ENCODE data around the gene MSRB2. TPM values are rescaled to one million over a fixed set of nuclear protein-coding genes. Genes with fewer than 3 reads are reported as not detected.

The MSRB2 gene
- total RNA-seq, 4 donors from 2014 or later = 24.3 to 43.5 (median 29.4) TPM

- H3K27me3 ChIP-seq = no peaks in the 10 kb centered on the region
- peak overlapping the region; percentile 81 to 95 (median 92) for H3K27ac ChIP-seq
- no peaks in the 10 kb centered on the region for H3K9me3 ChIP-seq
- in situ Hi-C loops (cut with MboI; ENCODE audit: low sequenced_read_pairs in 4 of 4) = loop anchor here in 1 of 4 donors (10.0 kb wide), 1 partner anchor 781 kb away; the partner anchor contains the start of gene COMMD3
- H3K36me3 ChIP-seq = no peaks in the 10 kb centered on the region
- H3K4me1 ChIP-seq = peaks cover 29 to 33% of the 10 kb centered on the region in 2 donors
- intact Hi-C loops (cut with DNase I; ENCODE audit: low total_unique reads) = loop anchor here (2.0 to 10.0 kb wide), 4 partner anchors 541 to 1094 kb away; partner anchors contain the start of genes COMMD3 and DNAJC1
- DNase-seq (peak in 1 of 2 donors; percentile 30), ATAC-seq (peak; percentile 57 to 63)
- TF ChIP-seq POLR2A (IDR thresholded peaks at IDR 0.05) = no peak
- TF ChIP-seq, protein P1, sequence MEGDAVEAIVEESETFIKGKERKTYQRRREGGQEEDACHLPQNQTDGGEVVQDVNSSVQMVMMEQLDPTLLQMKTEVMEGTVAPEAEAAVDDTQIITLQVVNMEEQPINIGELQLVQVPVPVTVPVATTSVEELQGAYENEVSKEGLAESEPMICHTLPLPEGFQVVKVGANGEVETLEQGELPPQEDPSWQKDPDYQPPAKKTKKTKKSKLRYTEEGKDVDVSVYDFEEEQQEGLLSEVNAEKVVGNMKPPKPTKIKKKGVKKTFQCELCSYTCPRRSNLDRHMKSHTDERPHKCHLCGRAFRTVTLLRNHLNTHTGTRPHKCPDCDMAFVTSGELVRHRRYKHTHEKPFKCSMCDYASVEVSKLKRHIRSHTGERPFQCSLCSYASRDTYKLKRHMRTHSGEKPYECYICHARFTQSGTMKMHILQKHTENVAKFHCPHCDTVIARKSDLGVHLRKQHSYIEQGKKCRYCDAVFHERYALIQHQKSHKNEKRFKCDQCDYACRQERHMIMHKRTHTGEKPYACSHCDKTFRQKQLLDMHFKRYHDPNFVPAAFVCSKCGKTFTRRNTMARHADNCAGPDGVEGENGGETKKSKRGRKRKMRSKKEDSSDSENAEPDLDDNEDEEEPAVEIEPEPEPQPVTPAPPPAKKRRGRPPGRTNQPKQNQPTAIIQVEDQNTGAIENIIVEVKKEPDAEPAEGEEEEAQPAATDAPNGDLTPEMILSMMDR (IDR thresholded peaks at IDR 0.05 in 4 of 5, conservative IDR thresholded peaks at IDR 0.05 in 1 of 5) = no peak
- H3K4me3 ChIP-seq = peak overlapping the region; percentile 76 to 89 (median 81)
Measured at GRCh38 chr10:23095966-23096801, 805 bp downstream of the MSRB2 start.

GRCh38 chr10:23096802-23097549 is 1.6 kb downstream of the MSRB2 start:
- peak overlapping the region; percentile 81 to 95 (median 92) for H3K27ac ChIP-seq
- H3K4me3 ChIP-seq = peak overlapping the region in 3 of 4 donors; percentile 76 to 89 (median 79)
- no peaks in the 10 kb centered on the region for H3K27me3 ChIP-seq
- TF ChIP-seq, protein P1 (IDR thresholded peaks at IDR 0.05 in 4 of 5, conservative IDR thresholded peaks at IDR 0.05 in 1 of 5) = no peak
- no peak for TF ChIP-seq POLR2A (IDR thresholded peaks at IDR 0.05)
- in situ Hi-C loops (cut with MboI; ENCODE audit: low sequenced_read_pairs in 4 of 4) (loop anchor here in 1 of 4 donors (10.0 kb wide), 1 partner anchor 782 kb away; the partner anchor contains the start of gene COMMD3), intact Hi-C loops (cut with DNase I; ENCODE audit: low total_unique reads) (loop anchor here (5.0 to 10.0 kb wide), 3 partner anchors 542 to 1095 kb away; partner anchors contain the start of gene DNAJC1)
- ATAC-seq = no peak
- H3K4me1 ChIP-seq = peaks cover 29 to 33% of the 10 kb centered on the region in 2 donors
- DNase-seq = peak in 1 of 2 donors; percentile 19
- no peaks in the 10 kb centered on the region for H3K9me3 ChIP-seq
- H3K36me3 ChIP-seq = no peaks in the 10 kb centered on the region

DNA sequence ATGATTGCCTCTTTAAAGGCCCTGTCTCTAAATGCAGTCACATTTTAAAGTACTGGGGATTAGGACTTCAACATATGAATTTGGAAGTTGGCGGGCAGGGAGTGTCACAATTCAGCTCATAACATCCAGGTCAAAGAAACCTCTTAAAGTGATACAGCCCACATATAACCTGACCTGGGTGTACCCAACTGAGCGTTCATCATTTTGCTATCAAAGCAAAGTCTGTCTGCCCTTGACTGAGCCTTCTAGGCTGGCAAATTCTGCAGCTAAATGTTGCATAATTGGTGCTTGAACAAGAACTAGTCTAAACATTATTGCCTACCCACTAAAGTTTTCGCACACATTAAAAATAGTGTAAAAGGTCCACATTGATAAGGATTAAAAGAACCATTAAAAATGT is 3.7 kb downstream of the MSRB2 start:
- H3K27me3 ChIP-seq = no peaks in the 10 kb centered on the region
- intact Hi-C loops (cut with DNase I; ENCODE audit: low total_unique reads) = loop anchor here (5.0 to 10.0 kb wide), 3 partner anchors 544 to 1097 kb away; partner anchors contain the start of gene DNAJC1
- H3K27ac ChIP-seq = no peak overlapping the region
- H3K9me3 ChIP-seq = no peaks in the 10 kb centered on the region
- H3K36me3 ChIP-seq = no peaks in the 10 kb centered on the region
- in situ Hi-C loops (cut with MboI; ENCODE audit: low sequenced_read_pairs in 4 of 4) = loop anchor here in 1 of 4 donors (10.0 kb wide), 1 partner anchor 784 kb away; the partner anchor contains the start of gene COMMD3
- ATAC-seq = no peak
- no peak for DNase-seq
- peaks cover 37% of the 10 kb centered on the region in 2 donors for H3K4me1 ChIP-seq
- H3K4me3 ChIP-seq = no peak overlapping the region
- TF ChIP-seq, protein P1 (IDR thresholded peaks at IDR 0.05 in 4 of 5, conservative IDR thresholded peaks at IDR 0.05 in 1 of 5) = no peak
- no peak for TF ChIP-seq POLR2A (IDR thresholded peaks at IDR 0.05)

DNA sequence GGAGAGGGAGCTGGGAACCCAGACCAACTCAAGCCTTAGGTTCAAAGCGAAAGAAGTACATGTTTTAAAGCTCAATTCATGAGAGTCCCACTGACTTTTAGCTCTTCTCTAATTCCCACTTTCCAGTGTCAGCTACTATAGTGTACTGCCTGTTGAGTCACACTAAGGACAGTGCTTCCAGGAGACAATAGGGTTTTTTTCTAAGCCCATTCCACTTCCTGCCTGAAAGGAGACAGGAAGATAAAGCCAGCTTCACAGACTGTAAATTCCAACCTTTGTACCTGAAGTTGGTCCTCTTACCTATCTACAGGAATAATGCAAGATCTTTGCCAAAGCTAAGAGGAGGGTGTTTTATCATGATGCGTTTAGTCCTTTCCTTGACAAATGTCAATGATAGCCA is 4.4 kb downstream of the MSRB2 start:
- TF ChIP-seq, protein P1 (IDR thresholded peaks at IDR 0.05 in 4 of 5, conservative IDR thresholded peaks at IDR 0.05 in 1 of 5) = no peak
- no peak for TF ChIP-seq POLR2A (IDR thresholded peaks at IDR 0.05)
- H3K36me3 ChIP-seq = no peaks in the 10 kb centered on the region
- ATAC-seq (no peak), DNase-seq (no peak)
- no peak overlapping the region for H3K27ac ChIP-seq
- H3K9me3 ChIP-seq = no peaks in the 10 kb centered on the region
- intact Hi-C loops (cut with DNase I; ENCODE audit: low total_unique reads) = loop anchor here (5.0 to 10.0 kb wide), 3 partner anchors 545 to 1098 kb away; partner anchors contain the start of gene DNAJC1
- in situ Hi-C loops (cut with MboI; ENCODE audit: low sequenced_read_pairs in 4 of 4) = loop anchor here in 1 of 4 donors (10.0 kb wide), 1 partner anchor 785 kb away; the partner anchor contains the start of gene COMMD3
- H3K4me3 ChIP-seq = no peak overlapping the region
- H3K27me3 ChIP-seq = no peaks in the 10 kb centered on the region
- H3K4me1 ChIP-seq = peaks cover 35% of the 10 kb centered on the region in 2 donors
